HFFc6 (cell line): ENCODE data around the gene FGF14. TPM values are rescaled to one million over a fixed set of nuclear protein-coding genes. Genes with fewer than 3 reads are reported as not detected.
"Not testable (repeated sequence)": the region's sequence is repeated elsewhere in the genome, so short reads cannot be mapped to it uniquely, and the experiment has no call there.

Experiments used
- DNase-seq: peaks from one replicate; pipeline ENCODE4 v3.0.0-alpha.2; 2018
- H3K27ac Mint-ChIP-seq: 2 replicates; pipeline ENCODE4 v1.8.0; 2020; ENCODE audit warnings: mild to moderate bottlenecking, mixed read lengths
- H3K27me3 Mint-ChIP-seq: 2 replicates; pipeline ENCODE4 v1.8.0; 2021; ENCODE audit warnings: mild to moderate bottlenecking, moderate library complexity, mixed read lengths; ENCODE audit not compliant: insufficient read depth
- H3K36me3 Mint-ChIP-seq: 2 replicates; pipeline ENCODE4 v1.8.0; 2021; ENCODE audit warnings: low read depth, mixed read lengths
- H3K4me1 Mint-ChIP-seq: 2 replicates; pipeline ENCODE4 v1.8.0; 2020; ENCODE audit warnings: low read depth, mixed read lengths
- H3K4me3 Mint-ChIP-seq: 2 replicates; pipeline ENCODE4 v1.8.0; 2020; ENCODE audit warnings: mild to moderate bottlenecking, moderate library complexity, mixed read lengths
- H3K9me3 Mint-ChIP-seq: 2 replicates; pipeline ENCODE4 v1.8.0; 2020; ENCODE audit warnings: mild to moderate bottlenecking, mixed read lengths
- CTCF ChIP-seq: fragments of 200-600 bp; sonication (generic); IDR thresholded peaks from 2 replicates; pipeline ENCODE4 v1.5.0; 2021; ENCODE audit warnings: antibody characterized with exemption, mild to moderate bottlenecking
- total RNA-seq, 6 experiments: library from RNA; stranded (reverse); fragmentation: NEBNext Ultra II Directional; extraction: Animal tissue kit (Norgen Biotek cat#: 25700); gene quantifications; 2 replicates in 1 of 6; 3 replicates in 5 of 6; pipeline ENCODE4 v1.2.3, GENCODE V29; 2021

Gene FGF14
- total RNA-seq, 6 experiments from 2014 or later, result 0.02 to 0.03 TPM; not detected in 4

- no peak for DNase-seq
- Mint-ChIP-seq H3K4me1 (no peaks in the 10 kb centered on the region), H3K9me3 (peaks cover 27% of the 10 kb centered on the region), H3K27ac (no peak overlapping the region), H3K36me3 (no peaks in the 10 kb centered on the region), H3K4me3 (no peak overlapping the region), H3K27me3 (no peaks in the 10 kb centered on the region)
- TF ChIP-seq CTCF, result no peak
These were observed 312.7 kb downstream of the FGF14 start for GRCh38 chr13:102089177-102089576.

DNA sequence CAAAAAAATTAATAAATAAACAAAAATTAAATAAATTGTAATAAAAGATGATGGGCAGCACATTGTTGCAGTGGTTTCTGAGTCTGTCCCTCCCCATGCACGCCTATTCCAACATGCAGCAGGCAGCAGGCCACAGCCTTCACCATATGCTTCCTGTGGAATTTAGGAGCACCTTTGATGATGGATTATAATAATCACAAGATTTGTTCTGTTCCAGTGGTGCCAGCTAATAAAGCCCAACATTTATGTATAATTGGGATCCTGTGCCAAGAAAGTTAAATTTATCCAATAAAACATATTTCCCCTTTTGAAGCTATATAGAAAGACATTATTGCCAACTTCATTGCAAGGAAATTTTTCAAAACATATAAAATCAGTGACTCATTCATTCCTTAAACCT lies 328.6 kb downstream of the FGF14 start:
- H3K36me3 Mint-ChIP-seq, result peaks cover 8% of the 10 kb centered on the region; the same call in 1 of the 2 replicates
- TF ChIP-seq CTCF, result no peak
- H3K27ac Mint-ChIP-seq, result no peak overlapping the region
- no peaks in the 10 kb centered on the region for H3K27me3 Mint-ChIP-seq
- peaks cover 36% of the 10 kb centered on the region for H3K9me3 Mint-ChIP-seq
- no peak for DNase-seq
- no peak overlapping the region for H3K4me3 Mint-ChIP-seq
- H3K4me1 Mint-ChIP-seq, result no peaks in the 10 kb centered on the region

DNA sequence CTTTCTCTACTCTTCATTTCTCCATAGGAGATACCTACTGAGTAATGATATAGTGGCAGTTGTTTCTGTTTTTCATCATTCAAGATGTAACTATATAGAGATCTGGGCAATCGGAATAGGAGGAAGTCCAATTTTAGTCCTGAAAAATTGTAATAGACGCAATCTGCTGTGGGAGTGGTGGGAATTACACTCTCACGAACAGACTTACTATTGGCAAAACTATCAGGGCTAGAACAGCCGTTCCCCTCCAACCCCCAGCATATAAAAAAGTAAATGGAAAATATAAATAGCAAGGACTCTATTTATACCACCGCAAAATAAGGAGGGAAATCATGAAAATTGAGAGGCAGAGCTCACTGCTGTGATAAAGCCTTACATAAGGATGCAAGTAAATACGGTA lies 330.1 kb downstream of the FGF14 start:
- DNase-seq, result no peak
- Mint-ChIP-seq H3K27me3 (no peaks in the 10 kb centered on the region), H3K36me3 (peaks cover 8% of the 10 kb centered on the region; the same call in 1 of the 2 replicates), H3K9me3 (peaks cover 35% of the 10 kb centered on the region), H3K27ac (no peak overlapping the region), H3K4me1 (no peaks in the 10 kb centered on the region), H3K4me3 (no peak overlapping the region)
- TF ChIP-seq CTCF, result no peak

DNA sequence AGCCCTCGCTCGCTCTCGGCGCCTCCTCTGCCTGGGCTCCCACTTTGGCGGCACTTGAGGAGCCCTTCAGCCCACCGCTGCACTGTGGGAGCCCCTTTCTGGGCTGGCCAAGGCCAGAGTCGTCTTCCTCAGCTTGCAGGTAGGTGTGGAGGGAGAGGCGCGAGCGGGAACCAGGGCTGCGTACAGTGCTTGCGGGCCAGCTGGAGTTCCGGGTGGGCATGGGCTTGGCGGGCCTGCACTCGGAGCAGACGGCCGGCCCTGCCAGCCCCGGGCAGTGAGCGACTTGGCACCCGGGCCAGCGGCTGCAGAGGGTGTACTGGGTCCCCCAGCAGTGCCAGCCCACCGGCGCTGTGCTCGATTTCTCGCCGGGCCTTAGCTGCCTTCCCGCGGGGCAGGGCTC lies 333.5 kb downstream of the FGF14 start:
- not testable (repeated sequence) for H3K4me1 Mint-ChIP-seq

GRCh38 chr13:102055090-102055779 lies 346.6 kb downstream of the FGF14 start:
- no peak overlapping the region for H3K27ac Mint-ChIP-seq

More for the DNA sequence above, 333.5 kb downstream of the FGF14 start:
- H3K4me3 Mint-ChIP-seq, H3K36me3 Mint-ChIP-seq, H3K27me3 Mint-ChIP-seq, DNase-seq, H3K27ac Mint-ChIP-seq: not testable (repeated sequence)
- peaks cover 35% of the 10 kb centered on the region for H3K9me3 Mint-ChIP-seq

More at GRCh38 chr13:102055090-102055779, 346.6 kb downstream of the FGF14 start:
- peaks cover 4% of the 10 kb centered on the region; the same call in 1 of the 2 replicates for H3K36me3 Mint-ChIP-seq
- no peak for TF ChIP-seq CTCF
- H3K9me3 Mint-ChIP-seq, result peaks cover 48% of the 10 kb centered on the region
- no peak overlapping the region for H3K4me3 Mint-ChIP-seq
- DNase-seq, result no peak
- H3K27me3 Mint-ChIP-seq, result no peaks in the 10 kb centered on the region
- H3K4me1 Mint-ChIP-seq, result no peaks in the 10 kb centered on the region
